Skeletal muscle satellite cell (primary cell): ENCODE measurements around the gene SLC7A14.

Experiments used
- H3K27me3 ChIP-seq: 2 replicates; pipeline ENCODE4 v1.7.0; 2013; ENCODE audit warnings: low read length; ENCODE audit not compliant: control insufficient read depth, insufficient read depth
- H3K36me3 ChIP-seq: 2 replicates; pipeline ENCODE4 v1.7.0; 2013; ENCODE audit warnings: mild to moderate bottlenecking, control low read depth, low read length; ENCODE audit not compliant: insufficient read depth
- H3K4me1 ChIP-seq: 2 replicates; pipeline ENCODE4 v1.7.0; 2013; ENCODE audit warnings: low read length; ENCODE audit not compliant: control insufficient read depth, insufficient read depth
- H3K4me2 ChIP-seq: 2 replicates; pipeline ENCODE4 v1.7.0; 2013; ENCODE audit warnings: mild to moderate bottlenecking, low read length
- H3K4me3 ChIP-seq: 2 replicates; pipeline ENCODE4 v1.7.0; 2013; ENCODE audit warnings: low read length
- H3K9ac ChIP-seq: 2 replicates; pipeline ENCODE4 v1.7.0; 2013; ENCODE audit warnings: mild to moderate bottlenecking, low read depth, low read length, moderate library complexity
- H3K9me3 ChIP-seq: replicated peaks from 2 replicates; pipeline ENCODE4 v1.7.0; 2013; ENCODE audit warnings: mild to moderate bottlenecking, control low read depth, low read length

Gene SLC7A14

DNA sequence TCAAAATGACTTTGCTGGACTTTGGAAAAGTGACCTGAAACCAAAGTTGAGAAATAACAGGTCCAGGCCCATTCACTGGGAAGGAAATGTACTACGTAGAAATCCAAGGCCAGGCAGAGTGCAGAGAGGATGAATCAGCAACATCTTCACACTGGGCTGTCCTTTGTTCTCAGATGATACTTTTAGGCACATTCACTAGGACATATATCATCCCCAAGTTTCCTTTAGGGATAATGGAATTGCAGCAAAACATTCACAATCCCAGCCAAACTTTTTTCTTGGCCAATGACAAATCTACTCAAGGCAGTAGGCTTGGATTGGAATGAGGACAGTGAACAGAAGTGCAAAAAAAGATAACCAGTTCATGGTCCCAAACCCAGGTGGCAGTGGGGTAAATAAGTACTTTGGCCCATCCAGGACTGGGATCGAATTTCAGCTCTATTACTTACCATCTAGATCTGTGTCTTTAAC, 92.1 kb downstream of the SLC7A14 start:
- Histone ChIP-seq H3K4me3 (no peak overlapping the region), H3K9ac (no peak overlapping the region), H3K27me3 (no peaks in the 10 kb centered on the region), H3K4me1 (no peaks in the 10 kb centered on the region), H3K36me3 (no peaks in the 10 kb centered on the region), H3K9me3 (no peaks in the 10 kb centered on the region), H3K4me2 (no peak overlapping the region)

DNA sequence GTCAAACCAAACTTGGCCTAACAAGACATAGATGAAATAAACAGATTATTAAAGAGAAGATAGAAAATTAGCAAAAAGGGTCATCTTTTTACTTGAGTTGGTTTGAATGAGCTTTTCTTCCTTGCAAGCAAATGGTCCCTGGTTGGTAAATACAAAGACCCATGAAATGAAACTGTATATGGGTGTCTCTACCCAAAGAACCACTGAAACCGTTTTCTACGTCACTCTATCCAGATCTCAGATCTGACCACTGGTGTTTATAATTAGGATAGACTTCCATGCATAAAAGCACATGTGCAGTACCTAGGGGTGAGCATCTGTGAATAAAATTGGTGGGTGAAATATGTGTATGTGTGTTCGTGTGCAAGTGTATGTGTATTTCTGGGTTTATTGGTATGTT, 94.0 kb downstream of the SLC7A14 start:
- H3K9me3 ChIP-seq: no peaks in the 10 kb centered on the region
- H3K4me2 ChIP-seq: no peak overlapping the region
- H3K4me3 ChIP-seq: no peak overlapping the region
- no peaks in the 10 kb centered on the region for H3K4me1 ChIP-seq
- no peaks in the 10 kb centered on the region for H3K27me3 ChIP-seq
- H3K9ac ChIP-seq: no peak overlapping the region
- no peaks in the 10 kb centered on the region for H3K36me3 ChIP-seq

DNA sequence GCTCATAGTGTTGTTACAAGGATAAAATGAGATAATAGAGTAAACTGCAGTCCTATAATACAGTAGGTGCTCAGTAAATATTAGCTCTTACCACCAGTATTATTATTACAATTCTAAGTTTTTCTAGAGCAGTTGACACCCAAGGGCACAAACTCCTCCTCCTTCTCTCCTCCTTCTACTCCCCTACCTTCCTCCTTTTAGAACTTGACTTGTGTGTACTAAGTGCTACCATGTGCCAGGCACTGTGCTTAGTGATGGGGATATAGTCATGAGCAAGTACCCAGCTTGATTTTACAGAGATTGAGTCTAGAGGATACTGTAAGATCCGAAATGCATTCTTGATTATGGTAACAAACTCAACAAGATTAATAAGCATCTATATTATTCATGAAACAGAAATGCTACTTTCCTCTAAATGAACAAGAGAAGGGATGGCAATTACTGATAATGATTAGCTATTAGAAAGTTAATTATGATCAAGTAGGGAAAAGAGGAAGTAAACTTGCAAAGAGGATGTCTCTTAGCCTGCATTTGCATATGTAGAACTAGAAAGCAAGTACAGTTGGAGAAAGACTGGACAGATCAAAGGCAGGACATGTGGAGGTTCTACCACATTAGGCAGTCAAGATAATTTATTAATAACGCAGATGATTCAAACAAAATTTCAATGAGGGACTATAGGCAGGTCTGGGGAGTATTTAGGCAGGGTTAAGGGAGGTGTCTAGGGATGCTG, 94.9 kb downstream of the SLC7A14 start:
- Histone ChIP-seq H3K27me3 (no peaks in the 10 kb centered on the region), H3K9me3 (no peaks in the 10 kb centered on the region), H3K4me2 (no peak overlapping the region), H3K4me1 (no peaks in the 10 kb centered on the region), H3K4me3 (no peak overlapping the region), H3K9ac (no peak overlapping the region), H3K36me3 (no peaks in the 10 kb centered on the region)

DNA sequence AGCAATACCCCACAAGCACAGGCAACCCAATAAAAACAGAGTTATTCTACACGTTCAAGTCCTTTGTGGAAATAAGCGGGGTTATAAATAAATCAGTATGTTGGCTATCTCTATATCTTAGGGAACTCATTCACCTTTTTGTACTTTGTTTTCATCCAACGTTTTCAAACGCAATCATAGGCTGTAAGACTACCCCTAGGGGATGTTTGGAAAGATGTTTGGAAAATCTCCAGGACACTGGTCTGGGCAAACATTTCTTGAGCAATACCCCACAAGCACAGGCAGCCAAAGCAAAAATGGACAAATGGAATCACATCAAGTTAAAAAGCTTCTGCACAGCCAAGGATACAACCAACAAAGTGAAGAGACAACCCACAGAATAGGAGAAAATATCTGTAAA, 97.1 kb downstream of the SLC7A14 start:
- no peaks in the 10 kb centered on the region for H3K36me3 ChIP-seq
- no peaks in the 10 kb centered on the region for H3K4me1 ChIP-seq
- H3K4me3 ChIP-seq: no peak overlapping the region

DNA sequence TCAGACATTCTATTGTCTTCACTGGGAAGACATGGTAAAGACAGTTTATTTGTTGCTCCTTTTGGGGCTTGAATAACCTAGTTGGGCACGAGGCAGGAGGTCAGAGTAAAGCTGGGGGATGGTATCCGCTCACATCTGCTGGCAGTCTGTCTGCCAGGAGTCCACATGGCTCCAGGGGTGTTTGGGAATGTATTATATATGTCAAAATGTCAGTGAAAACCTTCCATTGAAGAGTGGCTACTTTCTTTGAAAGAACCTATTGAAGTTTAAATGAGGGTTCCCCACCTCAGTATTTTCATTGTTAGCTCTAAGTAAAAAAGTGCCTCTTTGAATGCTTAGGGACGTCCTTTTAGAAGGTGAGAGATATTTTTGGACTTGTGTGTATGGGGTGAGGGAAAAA, 98.8 kb downstream of the SLC7A14 start:
- H3K36me3 ChIP-seq: no peaks in the 10 kb centered on the region
- H3K27me3 ChIP-seq: peaks cover 3% of the 10 kb centered on the region
- no peak overlapping the region for H3K4me2 ChIP-seq
- H3K4me3 ChIP-seq: no peak overlapping the region
- no peaks in the 10 kb centered on the region for H3K9me3 ChIP-seq
- H3K9ac ChIP-seq: no peak overlapping the region
- no peaks in the 10 kb centered on the region for H3K4me1 ChIP-seq

More for the DNA sequence above, 97.1 kb downstream of the SLC7A14 start:
- peaks cover 3% of the 10 kb centered on the region for H3K27me3 ChIP-seq
- no peak overlapping the region for H3K4me2 ChIP-seq
- no peak overlapping the region for H3K9ac ChIP-seq
- H3K9me3 ChIP-seq: no peaks in the 10 kb centered on the region

DNA sequence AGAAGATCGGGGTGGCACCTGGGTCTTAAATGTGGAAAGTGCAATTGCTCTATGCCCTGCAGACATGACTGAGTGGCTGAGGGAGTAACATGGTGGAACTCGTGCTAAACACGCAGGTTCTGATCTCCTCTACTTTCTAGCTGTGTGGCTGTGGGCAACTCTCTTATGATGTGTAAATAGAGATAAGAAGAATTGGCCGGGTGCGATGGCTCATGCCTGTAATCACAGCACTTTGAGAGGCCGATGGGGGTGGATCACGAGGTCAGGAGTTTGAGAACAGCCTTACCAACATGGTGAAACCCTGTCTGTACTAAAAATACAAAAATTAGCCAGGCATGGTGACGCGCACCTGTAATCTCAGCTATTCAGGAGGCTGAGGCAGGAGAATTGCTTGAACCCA, 99.5 kb downstream of the SLC7A14 start:
- Histone ChIP-seq H3K4me3 (no peak overlapping the region), H3K4me2 (no peak overlapping the region), H3K36me3 (no peaks in the 10 kb centered on the region), H3K4me1 (no peaks in the 10 kb centered on the region), H3K9me3 (no peaks in the 10 kb centered on the region), H3K27me3 (peaks cover 3% of the 10 kb centered on the region), H3K9ac (no peak overlapping the region)

GRCh38 chr3:170485696-170486095, 100.2 kb downstream of the SLC7A14 start:
- no peaks in the 10 kb centered on the region for H3K36me3 ChIP-seq
- no peaks in the 10 kb centered on the region for H3K4me1 ChIP-seq
- no peaks in the 10 kb centered on the region for H3K9me3 ChIP-seq
- no peak overlapping the region for H3K4me2 ChIP-seq
- H3K4me3 ChIP-seq: no peak overlapping the region
- H3K9ac ChIP-seq: no peak overlapping the region
- peaks cover 3% of the 10 kb centered on the region for H3K27me3 ChIP-seq

DNA sequence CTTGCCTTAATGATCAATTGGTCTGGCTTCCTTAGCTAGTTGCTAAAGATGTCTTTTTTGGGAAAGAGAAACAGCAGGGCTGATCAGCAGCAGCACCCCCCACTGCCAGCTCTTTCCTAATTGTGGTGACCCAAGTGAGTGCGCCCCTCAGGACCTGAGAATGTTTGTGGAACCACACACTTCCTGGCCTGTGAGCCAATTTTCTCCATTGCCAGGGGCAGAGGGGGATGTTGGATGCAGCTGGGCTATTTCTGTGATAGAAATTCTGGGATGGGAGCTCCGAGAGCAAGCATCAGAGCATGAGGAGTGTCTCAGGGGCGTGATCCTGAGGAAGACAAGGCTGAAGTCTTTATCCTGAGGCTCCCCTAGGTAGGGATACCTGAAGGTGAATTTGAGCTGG, 100.6 kb downstream of the SLC7A14 start:
- Histone ChIP-seq H3K4me1 (no peaks in the 10 kb centered on the region), H3K4me3 (no peak overlapping the region), H3K27me3 (peaks cover 3% of the 10 kb centered on the region), H3K4me2 (no peak overlapping the region), H3K9me3 (no peaks in the 10 kb centered on the region), H3K36me3 (no peaks in the 10 kb centered on the region), H3K9ac (no peak overlapping the region)

DNA sequence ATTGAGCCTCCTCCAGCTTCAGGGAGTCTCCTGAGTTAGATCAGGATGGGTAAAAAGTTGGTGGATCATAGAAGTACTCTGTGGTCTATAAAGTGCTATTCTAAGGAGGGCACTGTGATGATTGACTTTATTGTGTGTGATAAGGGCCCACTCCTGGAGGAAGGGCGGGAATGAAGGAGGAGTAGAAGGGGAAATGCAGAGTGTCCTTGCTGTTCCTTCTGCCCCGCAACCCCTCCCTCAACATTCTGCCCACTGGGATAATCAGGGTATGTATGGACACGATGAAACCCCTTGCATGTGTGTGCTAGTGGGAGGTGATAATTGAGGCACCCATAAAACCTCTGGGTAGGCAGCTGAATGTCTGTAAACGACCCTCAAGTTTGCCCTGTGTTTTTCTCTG, 101.0 kb downstream of the SLC7A14 start:
- Histone ChIP-seq H3K9me3 (no peaks in the 10 kb centered on the region), H3K9ac (no peak overlapping the region), H3K4me3 (no peak overlapping the region), H3K4me2 (no peak overlapping the region), H3K4me1 (no peaks in the 10 kb centered on the region), H3K27me3 (peaks cover 3% of the 10 kb centered on the region), H3K36me3 (no peaks in the 10 kb centered on the region)

DNA sequence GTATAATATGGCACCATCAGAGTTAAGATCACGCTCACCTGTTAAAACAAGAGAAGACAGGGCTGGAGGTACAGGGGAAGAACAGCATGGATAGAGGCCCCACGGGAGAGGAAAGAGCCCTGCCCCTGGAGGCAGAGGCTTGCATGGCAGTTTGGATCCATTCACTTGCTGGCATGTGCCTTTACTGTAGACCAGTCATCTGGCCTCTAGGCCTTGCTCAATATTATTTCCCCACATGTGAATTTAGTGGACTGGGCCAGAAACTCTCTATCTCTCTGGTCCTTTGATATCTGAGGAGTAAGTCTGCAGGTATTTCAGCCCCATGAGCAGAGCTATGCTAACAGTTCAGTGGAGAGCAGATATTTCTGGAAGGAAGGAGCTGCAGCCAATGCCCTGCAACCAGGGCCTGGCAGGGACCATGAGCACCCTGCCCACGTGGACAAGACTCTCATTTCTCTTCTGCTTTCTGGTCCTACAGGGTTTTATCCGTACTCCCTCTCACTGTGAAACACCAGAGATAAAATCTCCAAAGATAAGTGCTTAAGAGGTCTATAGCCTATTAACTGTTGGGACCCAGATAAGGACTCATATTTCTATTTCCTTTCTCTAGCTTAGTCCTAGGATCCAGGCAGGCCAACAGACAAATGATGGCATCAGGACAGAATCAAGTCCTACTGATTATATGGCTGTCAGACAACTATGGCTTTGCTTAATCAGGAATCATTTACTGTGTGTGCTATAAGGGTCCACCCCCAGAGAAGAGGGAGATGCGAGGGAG, 102.2 kb downstream of the SLC7A14 start:
- peaks cover 3% of the 10 kb centered on the region for H3K27me3 ChIP-seq
- H3K4me2 ChIP-seq: no peak overlapping the region
- no peak overlapping the region for H3K9ac ChIP-seq
- no peaks in the 10 kb centered on the region for H3K9me3 ChIP-seq
- no peak overlapping the region for H3K4me3 ChIP-seq
- H3K36me3 ChIP-seq: no peaks in the 10 kb centered on the region
- H3K4me1 ChIP-seq: no peaks in the 10 kb centered on the region

- H3K4me2 ChIP-seq: no peak overlapping the region
- H3K27me3 ChIP-seq: peaks cover 3% of the 10 kb centered on the region
- peaks cover 6% of the 10 kb centered on the region for H3K4me1 ChIP-seq
- no peak overlapping the region for H3K4me3 ChIP-seq
- no peaks in the 10 kb centered on the region for H3K9me3 ChIP-seq
- H3K9ac ChIP-seq: no peak overlapping the region
- no peaks in the 10 kb centered on the region for H3K36me3 ChIP-seq
Measured at GRCh38 chr3:170482199-170482598, 103.7 kb downstream of the SLC7A14 start.

DNA sequence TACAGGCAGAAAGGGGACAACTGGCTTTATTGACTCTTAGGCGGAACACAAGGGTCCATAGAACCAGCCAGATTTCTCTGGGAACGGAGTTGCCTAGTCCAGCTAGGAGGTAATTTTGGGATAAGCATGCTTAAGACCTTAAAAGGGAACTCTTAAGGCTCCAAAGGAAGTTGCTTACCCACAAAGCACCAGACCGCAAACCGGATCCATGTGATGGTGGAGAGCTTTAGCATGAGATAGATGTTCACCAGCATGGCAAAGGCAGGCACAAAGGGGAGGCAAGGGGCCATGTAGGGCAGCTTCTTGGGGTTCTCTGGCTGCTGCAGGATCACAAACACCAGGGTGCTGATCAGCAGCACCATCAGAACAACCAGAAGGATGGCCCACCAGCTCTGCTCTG, 105.8 kb downstream of the SLC7A14 start:
- Histone ChIP-seq H3K36me3 (no peaks in the 10 kb centered on the region), H3K4me1 (peaks cover 19% of the 10 kb centered on the region), H3K27me3 (no peaks in the 10 kb centered on the region), H3K9me3 (no peaks in the 10 kb centered on the region), H3K4me2 (no peak overlapping the region), H3K4me3 (no peak overlapping the region), H3K9ac (no peak overlapping the region)
